ENCODE data around the gene SOX10. TPM values are rescaled to one million over a fixed set of nuclear protein-coding genes. Genes with fewer than 3 reads are reported as not detected.
"Not testable (repeated sequence)": the region's sequence is repeated elsewhere in the genome, so short reads cannot be mapped to it uniquely, and the experiment has no call there.

The SOX10 gene
- total RNA-seq, 1 experiment from 2014 or later: 2.4 TPM

GRCh38 chr22:37944423-37944822, 39.9 kb downstream of the SOX10 start:
- H3K27ac ChIP-seq (ENCODE audit: insufficient read length, low read depth, low read length); H2AK5ac ChIP-seq (ENCODE audit: insufficient read length, low read length); H3K4me2 ChIP-seq (ENCODE audit: insufficient read depth, insufficient read length, low read length); H3K9me3 Mint-ChIP-seq; H3K18ac ChIP-seq (ENCODE audit: insufficient read length, low read depth, low read length); H2BK12ac ChIP-seq (ENCODE audit: insufficient read length, low read depth, low read length); H4K20me1 ChIP-seq (ENCODE audit: control insufficient read depth, insufficient read depth, insufficient read length); H2AFZ ChIP-seq (ENCODE audit: low read length); H4K91ac ChIP-seq (ENCODE audit: insufficient read length, low read depth, low read length); H3K9ac ChIP-seq (ENCODE audit: extremely low read depth, insufficient read length, low read length); H3K79me2 ChIP-seq (ENCODE audit: insufficient read depth, low read length); H3T11ph ChIP-seq (ENCODE audit: low read length); H3K23ac ChIP-seq (ENCODE audit: insufficient read length, low read depth, low read length); H3K4me1 ChIP-seq (ENCODE audit: insufficient read depth, low read length); H3K4me1 Mint-ChIP-seq; H3K23me2 ChIP-seq (ENCODE audit: insufficient read length, low read depth, low read length, poor library complexity, severe bottlenecking); H3K14ac ChIP-seq (ENCODE audit: insufficient read depth, low read length); H3K4me3 Mint-ChIP-seq; H4K8ac ChIP-seq (replicated peaks; ENCODE audit: insufficient read length, low read depth, low read length); H4K5ac ChIP-seq (ENCODE audit: insufficient read length, low read depth, low read length); H2BK15ac ChIP-seq (ENCODE audit: low read depth, low read length); H3K9me3 ChIP-seq (ENCODE audit: control insufficient read depth, low read depth, low read length); H2BK5ac ChIP-seq (ENCODE audit: insufficient read length, low read length); H2BK20ac ChIP-seq (ENCODE audit: low read depth, low read length, poor library complexity, severe bottlenecking); H3K56ac ChIP-seq (ENCODE audit: insufficient read length, low read depth, low read length); H2BK120ac ChIP-seq (ENCODE audit: low read depth, low read length, poor library complexity, severe bottlenecking); H3K27me3 Mint-ChIP-seq (ENCODE audit: low read depth); H3K27me3 ChIP-seq (ENCODE audit: insufficient read depth, low read length); H3K4ac ChIP-seq (ENCODE audit: low read depth, low read length); DNase-seq; H3K79me1 ChIP-seq (ENCODE audit: insufficient read depth, low read depth, low read length, poor library complexity, severe bottlenecking): not testable (repeated sequence)
- no CpG with 5 or more reads among the region's 11 CpGs for WGBS (ENCODE audit: extremely low coverage, insufficient read length, low lambda C conversion rate)
- Mint-ChIP-seq H3K36me3 (ENCODE audit: insufficient read depth in 1 of 3, low read depth in 3 of 3) (peaks cover 0 to 17% (median 14%) of the 10 kb centered on the region in 3 experiments; a peak in 6 of 7 replicates), H3K27ac (peak overlapping the region in 2 of 3 experiments; percentile 18 to 40; a peak in 1 of 7 replicates)

Data from H9 (cell line).